Posterior cingulate gyrus (tissue), 11 donors: ENCODE results near the gene HYLS1.

Source experiments
- DNase-seq, 10 donors: peaks; one replicate each; pipeline versions ENCODE4 v3.0.0 to v3.0.0-alpha.2; 2020 to 2021; ENCODE audit warnings: mixed read lengths in 3 of 10
- intact Hi-C: fragments of 100-400 bp; cut with DNase I; formaldehyde crosslinking; loops from one replicate; pipeline ENCODE4 v1.15.1; 2023

Gene HYLS1

GRCh38 chr11:125946712-125947418, 59.4 kb downstream of the HYLS1 start:
- DNase-seq, result no peak
- intact Hi-C loops, result no loop called here

DNA sequence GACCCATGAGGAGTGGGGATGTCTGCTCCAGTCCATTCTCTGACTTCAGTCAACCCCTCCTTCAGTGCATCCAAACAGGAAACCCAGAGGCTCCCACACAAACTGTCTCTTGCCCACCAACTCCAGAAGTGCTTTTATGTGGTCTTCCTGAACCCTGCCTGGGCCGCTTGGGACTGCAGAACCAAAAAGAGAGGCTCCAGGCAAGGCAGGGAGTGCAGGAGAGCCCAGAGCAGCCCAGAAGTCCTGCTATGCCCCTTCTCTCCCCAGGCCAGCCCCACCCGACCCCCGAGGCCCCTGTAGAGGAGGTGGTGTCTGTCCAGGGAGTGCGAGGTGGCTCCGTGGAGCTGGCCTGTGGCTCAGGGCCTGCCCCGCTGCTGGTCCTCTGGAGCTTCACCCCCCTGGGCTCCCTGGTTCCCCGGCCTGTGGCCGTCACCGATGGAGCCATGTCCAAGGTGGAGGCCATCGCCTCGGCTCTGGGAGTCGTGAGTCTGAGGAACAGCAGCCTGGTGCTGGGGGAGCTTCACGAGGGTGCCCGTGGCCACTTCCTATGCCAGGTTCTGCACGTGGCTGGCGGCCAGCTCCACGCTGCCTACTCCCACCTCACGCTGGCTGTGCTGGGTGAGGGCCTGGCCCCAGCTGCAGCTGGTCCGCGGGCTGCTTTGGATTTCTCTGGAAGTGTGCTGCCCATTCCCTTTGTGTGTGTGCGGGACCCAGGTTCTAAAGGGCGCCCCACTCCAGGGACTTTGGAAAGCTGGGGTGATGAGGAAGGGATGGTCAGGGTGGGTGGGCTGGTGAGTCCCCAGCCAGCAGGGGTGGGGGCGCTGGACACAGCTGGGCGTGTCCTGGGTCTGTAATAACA, 60.2 kb downstream of the HYLS1 start:
- peak in 1 of 10 donors; percentile 70 for DNase-seq
- intact Hi-C loops, result no loop called here

GRCh38 chr11:125948278-125949051, 61.0 kb downstream of the HYLS1 start:
- DNase-seq, result peak in 1 of 10 donors; percentile 75
- intact Hi-C loops, result no loop called here

DNA sequence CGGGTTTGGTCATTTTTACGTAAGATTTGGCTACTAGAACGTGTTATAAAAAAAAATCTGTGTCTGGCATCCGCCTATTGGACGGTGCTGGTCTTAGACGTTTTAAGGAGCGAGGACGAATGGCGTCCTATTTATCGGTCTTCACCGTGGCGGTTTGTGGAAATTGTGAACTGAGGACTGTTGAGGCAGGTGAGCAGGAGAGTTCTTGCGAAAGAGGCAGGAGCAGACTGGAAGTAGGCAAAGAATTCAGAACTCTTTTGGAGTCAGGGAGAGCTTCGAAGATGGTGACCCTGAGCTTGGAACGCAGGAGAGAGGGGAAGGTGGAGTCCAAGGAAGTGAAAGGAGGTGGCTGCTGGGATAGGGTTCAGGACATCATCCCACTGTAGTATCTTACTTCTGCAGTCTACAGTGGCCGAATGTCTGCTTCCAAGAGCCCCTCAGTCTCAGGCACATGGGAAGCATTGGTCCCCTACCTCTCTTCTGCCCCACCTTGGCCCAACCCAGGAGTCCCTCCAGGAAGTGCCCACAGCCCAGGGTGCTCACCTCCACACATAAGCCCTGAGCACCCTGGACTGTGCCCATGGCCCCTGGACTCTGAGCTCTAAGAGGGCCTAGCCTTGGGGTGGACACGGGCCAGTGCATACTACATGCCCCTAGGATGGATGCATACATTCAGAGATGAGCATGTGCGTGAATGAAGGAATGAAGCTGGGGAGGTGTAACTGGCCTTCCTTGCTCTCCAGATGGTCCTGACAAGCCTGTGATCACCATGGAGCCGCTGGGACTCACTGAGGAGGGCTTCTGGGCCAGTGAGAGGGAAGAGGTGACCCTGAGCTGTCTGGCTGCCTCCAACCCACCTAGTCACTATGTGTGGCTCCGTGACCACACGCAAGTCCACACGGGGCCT, 62.1 kb downstream of the HYLS1 start:
- intact Hi-C loops, result no loop called here
- DNase-seq, result peak in 2 of 10 donors; percentile 59 to 70

DNA sequence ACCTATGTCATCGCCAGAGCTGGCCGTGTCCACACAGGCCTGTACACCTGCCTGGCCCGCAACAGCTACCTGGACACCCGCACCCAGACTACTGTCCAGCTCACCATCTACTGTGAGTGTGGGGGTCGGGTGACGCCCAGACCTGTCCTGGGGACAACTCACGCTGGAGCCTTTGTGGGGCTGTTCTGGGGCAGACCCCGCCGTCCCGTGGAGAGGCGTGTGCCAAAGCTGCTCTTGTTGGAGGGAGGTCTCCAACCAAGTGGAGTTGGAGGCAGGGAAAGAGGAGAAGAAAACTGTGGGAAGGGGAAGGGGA, 62.7 kb downstream of the HYLS1 start:
- intact Hi-C loops, result no loop called here

More for the DNA sequence above, 62.7 kb downstream of the HYLS1 start:
- DNase-seq, result peak in 2 of 10 donors; percentile 51 to 69
